ENCODE data around the gene UNC5C. TPM values are rescaled to one million over a fixed set of nuclear protein-coding genes. Genes with fewer than 3 reads are reported as not detected.

Gene UNC5C
- total and polyA plus RNA-seq, 2 of the 4 experiments (the other 2 are of a cell fraction) = under 0.01 TPM

DNA sequence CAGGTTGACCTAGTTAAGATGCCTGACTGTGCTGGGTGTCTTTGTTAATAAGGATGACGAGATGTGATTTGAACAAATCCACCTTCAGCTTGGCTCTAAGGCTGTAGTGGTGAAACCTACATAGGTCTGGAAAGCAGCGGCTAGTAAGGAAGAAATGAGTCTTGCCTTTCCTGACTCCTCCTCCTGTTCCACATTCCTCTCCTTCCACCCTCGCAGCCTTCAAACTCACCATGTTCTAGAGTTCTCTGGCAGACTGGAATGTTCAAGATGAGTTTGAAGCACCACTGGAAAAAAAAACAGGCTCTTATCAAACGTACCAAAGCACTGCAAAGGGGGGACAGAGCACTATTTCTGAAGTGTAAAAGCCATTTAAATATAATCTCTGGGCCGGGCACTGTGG is 395.6 kb downstream of the UNC5C start:
- CTCF ChIA-PET = no interaction called here
- Histone ChIP-seq H2AFZ (replicated peaks; ENCODE audit: low read length, poor library complexity) (no peak overlapping the region), H4K20me1 (ENCODE audit: insufficient read depth, low read length) (no peaks in the 10 kb centered on the region), H3K79me1 (ENCODE audit: low read depth in 1 of 2, low read length in 2 of 2) (no peaks in the 10 kb centered on the region), H3K9me1 (ENCODE audit: insufficient read depth, low read length) (no peaks in the 10 kb centered on the region), H3K27me3 (ENCODE audit: control insufficient read depth, insufficient read depth, low read length) (no peaks in the 10 kb centered on the region), H3K9ac (ENCODE audit: low read depth, low read length) (no peak overlapping the region), H2BK20ac (ENCODE audit: low read depth, low read length) (no peak overlapping the region), H3K4ac (ENCODE audit: low read depth, low read length) (no peak overlapping the region), H3K23ac (ENCODE audit: low read depth, low read length) (no peak overlapping the region), H3K56ac (ENCODE audit: extremely low read depth, insufficient read depth, low read length) (no peak overlapping the region), H3K18ac (ENCODE audit: low read depth, low read length) (no peak overlapping the region), H4K5ac (ENCODE audit: low read depth, low read length) (no peak overlapping the region), H3K9me3 (ENCODE audit: control insufficient read depth, insufficient read depth, low read length) (no peaks in the 10 kb centered on the region), H2BK120ac (ENCODE audit: low read depth, low read length) (no peak overlapping the region), H4K8ac (ENCODE audit: low read depth in 2 of 2, low read length in 2 of 2) (no peak overlapping the region), H2BK15ac (ENCODE audit: low read depth, low read length) (no peak overlapping the region), H3K36me3 (ENCODE audit: control insufficient read depth, insufficient read depth, low read length) (no peaks in the 10 kb centered on the region), H2AK9ac (replicated peaks; ENCODE audit: low read depth, low read length, poor library complexity) (no peak overlapping the region), H3K4me3 (ENCODE audit: insufficient read depth, low read depth, low read length) (no peak overlapping the region), H3K14ac (replicated peaks; ENCODE audit: low read depth, low read length) (no peak overlapping the region), H4K91ac (ENCODE audit: insufficient read depth, low read depth, low read length) (no peak overlapping the region), H3K27ac (ENCODE audit: insufficient read depth, low read length) (no peak overlapping the region), H2AK5ac (ENCODE audit: low read depth, low read length) (no peak overlapping the region), H2BK5ac (ENCODE audit: low read depth, low read length, poor library complexity, severe bottlenecking) (no peak overlapping the region), H3K4me1 (ENCODE audit: control insufficient read depth, insufficient read depth, low read length) (no peaks in the 10 kb centered on the region), H3K4me2 (ENCODE audit: low read depth, low read length) (no peak overlapping the region)
- POLR2A ChIA-PET (ENCODE audit: unreplicated experiment) = no interaction called here
- dilution Hi-C loops (cut with HindIII; ENCODE audit: low sequenced_read_pairs, unreplicated experiment) = no loop called here
- intact Hi-C loops (cut with micrococcal nuclease) = no loop called here
- DNase-seq = no peak
- TF ChIP-seq CHD1 (IDR thresholded peaks at IDR 0.05; ENCODE audit: low read depth, low read length) = no peak
- no peak for TF ChIP-seq RCOR1 (IDR thresholded peaks at IDR 0.05; ENCODE audit: insufficient replicate concordance, low read length)
- no peak for TF ChIP-seq RAD21 (IDR thresholded peaks at IDR 0.05; ENCODE audit: low read length)
- no TSS peak for BruUV-seq (replicated peaks)
- no CpG with 5 or more reads among the region's 5 CpGs for WGBS, 2 experiments (ENCODE audit: extremely low coverage in 2 of 2, insufficient read length in 1 of 2)
- ATAC-seq (ENCODE audit: low read depth) = no peak
- in situ Hi-C loops (cut with MboI; ENCODE audit: low sequenced_read_pairs) = no loop called here
